Esophagus muscularis mucosa (tissue), 4 donors: ENCODE data around the gene GNAO1. TPM values are rescaled to one million over a fixed set of nuclear protein-coding genes. Genes with fewer than 3 reads are reported as not detected.
A peak's percentile ranks its signal among the peaks of the same experiment; 100 is the strongest.

Experiments used
- DNase-seq: peaks from one replicate; pipeline ENCODE4 v3.0.0-alpha.2; 2017; ENCODE audit errors: extremely low spot score
- H3K27ac ChIP-seq, 4 donors: fragments of 200-600 bp; sonication (generic); replicated peaks in 1 of 4; 1 replicate in 3 of 4; 2 replicates in 1 of 4; pipeline ENCODE4 v1.5.1; 2016 to 2019; ENCODE audit warnings: mild to moderate bottlenecking in 1 of 4
- H3K27me3 ChIP-seq, 4 donors: fragments of 200-600 bp; sonication (generic); one replicate each; pipeline versions ENCODE4 v1.5.1 to v1.6.0; 2016 to 2019
- H3K36me3 ChIP-seq, 4 donors: fragments of 200-600 bp; sonication (generic); one replicate each; pipeline ENCODE4 v1.5.1; 2016 to 2019
- H3K4me1 ChIP-seq, 4 donors: fragments of 200-600 bp; sonication (generic); one replicate each; pipeline ENCODE4 v1.5.1; 2016 to 2019
- H3K4me3 ChIP-seq, 4 donors: fragments of 200-600 bp; sonication (generic); 1 replicate in 2 of 4; 2 replicates in 2 of 4; pipeline ENCODE4 v1.5.1; 2016 to 2019; ENCODE audit warnings: mild to moderate bottlenecking in 4 of 4, moderate library complexity in 1 of 4
- H3K9me3 ChIP-seq, 4 donors: fragments of 200-600 bp; sonication (generic); 1 replicate in 3 of 4; 2 replicates in 1 of 4; pipeline ENCODE4 v1.5.1; 2016 to 2019
- EP300 ChIP-seq: sonication (generic); formaldehyde crosslinking; IDR thresholded peaks from one replicate; pipeline ENCODE4 v1.6.1; 2017; ENCODE audit warnings: antibody characterized with exemption
- POLR2A ChIP-seq: fragments of 450-650 bp; IDR thresholded peaks from one replicate; pipeline ENCODE4 v1.6.1; 2017; ENCODE audit warnings: antibody characterized with exemption, moderate library complexity, mild to moderate bottlenecking, low read depth
- POLR2AphosphoS5 ChIP-seq, 2 donors: sonication (generic); formaldehyde crosslinking; IDR thresholded peaks; one replicate each; pipeline ENCODE4 v1.6.1; 2017; ENCODE audit warnings: antibody characterized with exemption in 2 of 2
- WGBS: methylation state at CpG from one replicate; pipeline ENCODE4 v1.1.5; 2018; 5-methylcytosine and 5-hydroxymethylcytosine counted together
- intact Hi-C: fragments of 100-400 bp; cut with DNase I; formaldehyde crosslinking; loops from one replicate; pipeline ENCODE4 v1.15.1; 2023
- total RNA-seq, 4 donors: library from RNA; depleted of rRNA; stranded (reverse); fragments of >200 nt; gene quantifications; one replicate each; pipeline versions ENCODE4 v1.1.0 to v1.2.1, GENCODE V29; 2016
- TF ChIP-seq, protein P1 (sequence below), 3 experiments: fragments of 200-600 bp in 2 of 3; fragments of 450-650 bp in 1 of 3; sonication (generic) in 2 of 3; IDR thresholded peaks; one replicate each; pipeline ENCODE4 v1.5.1; 2017 to 2019; ENCODE audit warnings: antibody characterized with exemption in 3 of 3, mild to moderate bottlenecking in 2 of 3, moderate library complexity in 1 of 3

GNAO1 gene
- total RNA-seq, 4 donors from 2014 or later: 2.1 to 6.8 (median 3.3) TPM

DNA sequence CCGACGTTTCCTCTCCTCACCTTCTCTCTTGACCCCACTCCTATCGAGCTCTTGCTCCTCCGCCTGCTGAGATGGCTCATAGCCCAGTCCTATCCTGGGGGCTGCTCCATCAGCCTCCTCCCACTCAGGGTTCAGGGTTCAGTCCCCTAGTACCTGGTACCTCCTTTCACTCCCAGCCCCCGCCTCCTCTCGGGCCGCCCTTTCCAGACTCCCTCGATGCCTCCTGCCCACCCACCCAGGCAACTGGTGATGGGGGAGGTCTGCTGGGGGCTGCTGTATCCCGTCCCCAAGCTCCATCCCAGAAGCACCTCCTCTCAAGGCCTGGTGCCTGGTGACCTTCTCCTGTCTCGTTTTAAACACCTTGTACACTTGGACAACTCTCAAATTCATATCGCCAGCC, 140.1 kb downstream of the GNAO1 start:
- intact Hi-C loops: no loop called here
- H3K9me3 ChIP-seq: no peaks in the 10 kb centered on the region
- H3K4me1 ChIP-seq: peaks cover 0 to 8% (median 0%) of the 10 kb centered on the region in 4 donors
- no peak for TF ChIP-seq EP300
- no peak for TF ChIP-seq POLR2A
- TF ChIP-seq, protein P1, sequence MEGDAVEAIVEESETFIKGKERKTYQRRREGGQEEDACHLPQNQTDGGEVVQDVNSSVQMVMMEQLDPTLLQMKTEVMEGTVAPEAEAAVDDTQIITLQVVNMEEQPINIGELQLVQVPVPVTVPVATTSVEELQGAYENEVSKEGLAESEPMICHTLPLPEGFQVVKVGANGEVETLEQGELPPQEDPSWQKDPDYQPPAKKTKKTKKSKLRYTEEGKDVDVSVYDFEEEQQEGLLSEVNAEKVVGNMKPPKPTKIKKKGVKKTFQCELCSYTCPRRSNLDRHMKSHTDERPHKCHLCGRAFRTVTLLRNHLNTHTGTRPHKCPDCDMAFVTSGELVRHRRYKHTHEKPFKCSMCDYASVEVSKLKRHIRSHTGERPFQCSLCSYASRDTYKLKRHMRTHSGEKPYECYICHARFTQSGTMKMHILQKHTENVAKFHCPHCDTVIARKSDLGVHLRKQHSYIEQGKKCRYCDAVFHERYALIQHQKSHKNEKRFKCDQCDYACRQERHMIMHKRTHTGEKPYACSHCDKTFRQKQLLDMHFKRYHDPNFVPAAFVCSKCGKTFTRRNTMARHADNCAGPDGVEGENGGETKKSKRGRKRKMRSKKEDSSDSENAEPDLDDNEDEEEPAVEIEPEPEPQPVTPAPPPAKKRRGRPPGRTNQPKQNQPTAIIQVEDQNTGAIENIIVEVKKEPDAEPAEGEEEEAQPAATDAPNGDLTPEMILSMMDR (IDR thresholded peaks at IDR 0.05): no peak
- TF ChIP-seq POLR2AphosphoS5 (IDR thresholded peaks at IDR 0.05): no peak
- WGBS: 84% methylated on average over 11 of the region's 11 CpGs
- no peaks in the 10 kb centered on the region for H3K27me3 ChIP-seq
- H3K27ac ChIP-seq: no peak overlapping the region
- DNase-seq: no peak
- no peak overlapping the region for H3K4me3 ChIP-seq
- no peaks in the 10 kb centered on the region for H3K36me3 ChIP-seq

DNA sequence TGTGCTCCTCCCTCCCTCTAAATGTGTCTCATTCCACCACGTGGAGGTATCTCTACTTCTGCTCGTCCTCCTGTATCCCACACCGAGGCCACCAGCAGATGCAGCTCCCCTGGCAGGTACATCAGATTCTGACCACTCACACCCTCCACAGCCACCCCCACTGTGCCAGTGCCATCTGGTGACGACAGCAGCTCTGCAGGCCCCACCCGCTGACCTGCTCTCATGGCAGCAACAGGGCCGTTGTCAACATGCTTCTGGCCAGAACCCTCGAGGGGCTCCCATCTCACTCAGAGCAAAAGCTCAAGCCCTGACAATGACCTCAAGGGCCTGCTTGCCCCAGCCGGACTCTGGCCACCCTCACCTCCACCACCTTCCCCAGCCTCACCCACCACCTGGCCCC, 140.6 kb downstream of the GNAO1 start:
- TF ChIP-seq EP300 (no peak), POLR2AphosphoS5 (IDR thresholded peaks at IDR 0.05) (no peak), POLR2A (no peak)
- TF ChIP-seq, protein P1 (IDR thresholded peaks at IDR 0.05): no peak
- no peak for DNase-seq
- Histone ChIP-seq H3K27ac (no peak overlapping the region), H3K9me3 (no peaks in the 10 kb centered on the region), H3K4me3 (no peak overlapping the region), H3K4me1 (peaks cover 0 to 8% (median 0%) of the 10 kb centered on the region in 4 donors), H3K27me3 (no peaks in the 10 kb centered on the region), H3K36me3 (no peaks in the 10 kb centered on the region)
- intact Hi-C loops: no loop called here
- WGBS: 91% methylated on average over 8 of the region's 8 CpGs

GRCh38 chr16:56332464-56333079, 141.3 kb downstream of the GNAO1 start:
- WGBS: 72% methylated on average over 14 of the region's 16 CpGs
- intact Hi-C loops: no loop called here
- peaks cover 0 to 8% (median 0%) of the 10 kb centered on the region in 4 donors for H3K4me1 ChIP-seq
- no peak overlapping the region for H3K27ac ChIP-seq
- H3K9me3 ChIP-seq: no peaks in the 10 kb centered on the region
- TF ChIP-seq, protein P1 (IDR thresholded peaks at IDR 0.05): peak in 1 of 3 experiments; percentile 16
- no peak for TF ChIP-seq POLR2AphosphoS5 (IDR thresholded peaks at IDR 0.05)
- no peak for DNase-seq
- no peaks in the 10 kb centered on the region for H3K27me3 ChIP-seq
- no peak overlapping the region for H3K4me3 ChIP-seq
- no peaks in the 10 kb centered on the region for H3K36me3 ChIP-seq

DNA sequence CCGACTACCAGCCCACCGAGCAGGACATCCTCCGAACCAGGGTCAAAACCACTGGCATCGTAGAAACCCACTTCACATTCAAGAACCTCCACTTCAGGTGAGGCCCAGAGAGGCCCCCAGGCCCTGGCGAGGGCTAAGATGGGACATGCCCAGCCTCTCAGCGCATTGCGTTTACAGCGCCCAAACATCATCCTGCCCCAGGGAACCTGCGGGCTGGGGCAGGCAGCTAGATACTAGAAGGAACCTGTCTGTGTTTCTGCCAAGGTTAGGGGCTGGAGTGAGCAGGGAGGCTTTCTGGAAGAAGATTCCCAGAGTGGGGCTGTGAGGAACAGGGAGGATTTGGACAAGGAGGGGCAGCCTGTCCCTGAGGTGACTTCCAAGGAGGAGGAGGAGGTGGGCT, 143.5 kb downstream of the GNAO1 start:
- Histone ChIP-seq H3K27me3 (no peaks in the 10 kb centered on the region), H3K9me3 (no peaks in the 10 kb centered on the region), H3K27ac (no peak overlapping the region), H3K36me3 (no peaks in the 10 kb centered on the region), H3K4me1 (peaks cover 0 to 8% (median 0%) of the 10 kb centered on the region in 4 donors), H3K4me3 (no peak overlapping the region)
- no peak for DNase-seq
- TF ChIP-seq POLR2A: no peak
- no peak for TF ChIP-seq POLR2AphosphoS5 (IDR thresholded peaks at IDR 0.05)
- TF ChIP-seq EP300: no peak
- TF ChIP-seq, protein P1 (IDR thresholded peaks at IDR 0.05): no peak
- 86% methylated on average over 9 of the region's 9 CpGs for WGBS
- intact Hi-C loops: no loop called here

DNA sequence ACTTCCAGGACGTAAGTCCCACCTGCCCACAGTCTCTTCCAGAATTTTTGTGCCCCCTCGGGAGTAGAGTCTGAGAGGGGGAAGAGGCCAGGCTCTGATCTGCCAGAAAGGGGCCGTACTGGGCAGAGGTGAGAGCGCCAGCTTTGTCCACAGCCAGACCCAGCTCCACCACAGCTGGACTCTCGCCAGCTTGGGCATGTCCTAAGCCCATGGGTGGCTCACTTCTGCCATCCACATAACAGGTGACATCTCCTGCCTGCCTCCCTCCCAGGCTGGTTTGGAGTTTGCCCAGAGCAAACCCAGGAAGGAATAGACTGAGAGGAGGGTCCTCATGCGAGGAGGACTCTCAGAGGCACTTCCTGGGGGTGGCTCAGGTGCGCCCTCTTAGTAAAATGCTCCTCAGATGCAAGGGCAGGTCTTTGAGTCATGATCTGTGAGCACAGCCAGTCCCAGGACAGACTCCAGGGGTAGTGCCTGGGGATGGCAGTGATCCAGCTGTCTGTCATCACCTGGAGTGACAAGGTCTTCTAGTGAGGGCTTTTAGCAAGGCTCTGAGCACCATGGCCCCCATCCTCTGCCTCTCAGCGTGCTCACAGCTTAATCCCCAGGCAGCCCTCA, 144.9 kb downstream of the GNAO1 start:
- intact Hi-C loops: no loop called here
- H3K9me3 ChIP-seq: no peaks in the 10 kb centered on the region
- no peak overlapping the region for H3K4me3 ChIP-seq
- H3K36me3 ChIP-seq: no peaks in the 10 kb centered on the region
- no peaks in the 10 kb centered on the region for H3K27me3 ChIP-seq
- TF ChIP-seq EP300 (no peak), POLR2AphosphoS5 (IDR thresholded peaks at IDR 0.05) (no peak), POLR2A (no peak)
- TF ChIP-seq, protein P1 (IDR thresholded peaks at IDR 0.05): no peak
- DNase-seq: no peak
- WGBS: 86% methylated on average over 7 of the region's 8 CpGs
- H3K4me1 ChIP-seq: peaks cover 0 to 8% (median 0%) of the 10 kb centered on the region in 4 donors
- H3K27ac ChIP-seq: no peak overlapping the region
